ENCODE results near the gene CHAF1A.

GRCh38 chr19:4413588-4413987 lies 11.1 kb downstream of the CHAF1A start:
- TF ChIP-seq POLR2AphosphoS5 (IDR thresholded peaks at IDR 0.05), result no peak
- no peak for TF ChIP-seq CTCF (IDR thresholded peaks at IDR 0.05)
- TF ChIP-seq POLR2A (IDR thresholded peaks at IDR 0.05), result no peak

Data from gastroesophageal sphincter (tissue), 3 donors.